GM12875 (cell line): ENCODE measurements around the gene ATP2A3.

Source experiments
- H3K4me3 ChIP-seq: one replicate; pipeline ENCODE4 v1.5.1; 2011; ENCODE audit warnings: low read depth, low read length, control low read depth
- TF ChIP-seq, protein P1 (sequence below): IDR thresholded peaks from 2 replicates; pipeline ENCODE4 v1.5.1; 2011; ENCODE audit warnings: low read depth, mild to moderate bottlenecking, control low read depth, inconsistent platforms, low read length, moderate library complexity, borderline replicate concordance; ENCODE audit not compliant: insufficient read depth

ATP2A3 gene

DNA sequence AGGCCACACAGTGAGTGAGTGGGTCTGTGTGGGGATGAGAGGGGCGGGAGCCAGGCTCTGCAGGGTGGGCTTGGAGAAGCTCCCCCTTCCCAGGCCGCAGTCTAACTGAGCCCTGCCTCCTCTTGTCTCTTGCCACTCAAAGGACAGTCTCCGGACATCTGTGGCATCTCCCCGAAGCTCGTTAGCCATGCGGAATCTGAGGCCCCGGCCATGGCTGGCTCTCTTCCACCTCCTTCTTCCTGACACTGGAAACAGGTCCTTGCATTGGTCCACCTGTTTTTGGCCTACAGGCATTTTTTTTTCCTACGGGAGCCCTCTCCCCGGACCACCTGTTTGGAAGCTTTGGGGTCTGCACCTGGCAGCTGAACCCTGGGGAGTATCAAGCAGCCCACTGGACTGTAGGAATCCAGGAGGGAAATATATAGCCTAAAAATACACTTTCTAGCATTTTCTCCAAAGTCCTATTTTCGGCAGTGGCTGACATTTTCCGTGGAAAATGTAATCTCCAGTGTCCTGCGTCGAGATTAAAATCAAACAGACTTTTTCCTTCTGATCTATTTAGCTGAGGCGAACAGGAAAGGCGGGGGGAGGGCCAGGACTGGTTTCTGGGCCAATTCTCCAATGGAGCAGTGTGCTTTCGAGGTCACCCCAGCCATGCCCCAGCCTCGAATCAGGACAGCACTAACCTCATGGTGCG is 9.1 kb downstream of the ATP2A3 start:
- no peak overlapping the region for H3K4me3 ChIP-seq
- TF ChIP-seq, protein P1, sequence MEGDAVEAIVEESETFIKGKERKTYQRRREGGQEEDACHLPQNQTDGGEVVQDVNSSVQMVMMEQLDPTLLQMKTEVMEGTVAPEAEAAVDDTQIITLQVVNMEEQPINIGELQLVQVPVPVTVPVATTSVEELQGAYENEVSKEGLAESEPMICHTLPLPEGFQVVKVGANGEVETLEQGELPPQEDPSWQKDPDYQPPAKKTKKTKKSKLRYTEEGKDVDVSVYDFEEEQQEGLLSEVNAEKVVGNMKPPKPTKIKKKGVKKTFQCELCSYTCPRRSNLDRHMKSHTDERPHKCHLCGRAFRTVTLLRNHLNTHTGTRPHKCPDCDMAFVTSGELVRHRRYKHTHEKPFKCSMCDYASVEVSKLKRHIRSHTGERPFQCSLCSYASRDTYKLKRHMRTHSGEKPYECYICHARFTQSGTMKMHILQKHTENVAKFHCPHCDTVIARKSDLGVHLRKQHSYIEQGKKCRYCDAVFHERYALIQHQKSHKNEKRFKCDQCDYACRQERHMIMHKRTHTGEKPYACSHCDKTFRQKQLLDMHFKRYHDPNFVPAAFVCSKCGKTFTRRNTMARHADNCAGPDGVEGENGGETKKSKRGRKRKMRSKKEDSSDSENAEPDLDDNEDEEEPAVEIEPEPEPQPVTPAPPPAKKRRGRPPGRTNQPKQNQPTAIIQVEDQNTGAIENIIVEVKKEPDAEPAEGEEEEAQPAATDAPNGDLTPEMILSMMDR = no peak

DNA sequence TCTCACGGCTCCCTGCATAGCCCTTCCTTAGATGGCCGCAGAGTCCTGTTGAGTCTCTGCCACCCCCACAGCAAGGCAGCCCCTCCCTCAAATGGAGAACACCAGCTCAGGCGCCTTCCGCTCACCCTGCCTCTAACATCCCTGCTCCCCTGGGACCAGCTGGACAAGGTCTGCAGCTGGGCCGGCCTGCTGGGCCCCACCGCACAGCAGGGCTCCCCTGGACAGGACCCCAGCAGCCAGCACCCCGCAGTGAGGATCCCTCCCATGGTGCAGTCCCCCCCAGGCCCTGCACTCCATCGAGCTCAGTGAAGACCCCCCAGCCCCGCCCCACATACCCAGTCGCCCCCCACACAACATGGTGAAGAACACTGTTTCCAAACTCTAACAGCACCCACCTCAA is 10.2 kb downstream of the ATP2A3 start:
- TF ChIP-seq, protein P1 = no peak
- H3K4me3 ChIP-seq = no peak overlapping the region

GRCh38 chr17:3953542-3953941 is 10.7 kb downstream of the ATP2A3 start:
- no peak overlapping the region for H3K4me3 ChIP-seq
- TF ChIP-seq, protein P1 = no peak

DNA sequence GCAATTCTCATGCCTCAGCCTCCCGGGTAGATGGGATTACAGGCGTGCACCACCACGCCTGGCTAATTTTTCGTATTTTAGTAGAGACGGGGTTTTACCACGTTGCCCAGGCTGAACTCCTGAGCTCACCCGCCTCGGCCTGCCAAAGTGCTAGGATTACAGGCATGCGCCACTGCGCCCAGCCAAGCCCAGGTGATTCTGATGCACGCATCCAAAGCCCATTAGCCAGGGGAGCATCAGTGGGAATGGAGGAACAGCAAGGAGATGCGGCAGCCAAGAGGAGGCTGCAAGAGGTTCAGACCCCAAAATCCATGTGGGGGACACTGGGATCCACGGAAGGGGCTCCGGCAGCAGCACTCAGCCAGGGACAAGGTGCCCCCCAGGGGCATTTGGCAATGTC is 12.1 kb downstream of the ATP2A3 start:
- no peak overlapping the region for H3K4me3 ChIP-seq
- TF ChIP-seq, protein P1 = no peak

DNA sequence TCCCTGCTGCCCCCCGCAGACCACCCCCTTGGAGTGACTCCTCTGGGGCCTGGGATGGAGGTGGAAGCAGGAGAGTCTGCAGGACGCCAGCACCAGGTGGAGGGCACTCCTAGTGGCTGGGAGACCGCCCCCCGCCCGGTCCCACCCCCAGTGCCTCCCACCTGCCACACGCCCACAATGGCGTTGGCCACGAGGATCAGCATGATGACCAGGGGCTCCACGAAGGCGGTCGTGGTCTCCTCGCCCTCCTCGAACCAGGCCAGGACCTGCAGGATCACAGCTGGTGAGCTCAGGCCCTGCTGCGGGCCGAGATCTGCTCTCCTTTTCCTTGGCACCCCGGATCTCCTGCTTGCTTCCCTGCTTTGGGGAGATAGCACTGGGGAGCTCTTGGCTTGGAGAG is 12.8 kb downstream of the ATP2A3 start:
- no peak overlapping the region for H3K4me3 ChIP-seq
- TF ChIP-seq, protein P1 = no peak

GRCh38 chr17:3951003-3951402 is 13.2 kb downstream of the ATP2A3 start:
- H3K4me3 ChIP-seq = no peak overlapping the region
- TF ChIP-seq, protein P1 = no peak

DNA sequence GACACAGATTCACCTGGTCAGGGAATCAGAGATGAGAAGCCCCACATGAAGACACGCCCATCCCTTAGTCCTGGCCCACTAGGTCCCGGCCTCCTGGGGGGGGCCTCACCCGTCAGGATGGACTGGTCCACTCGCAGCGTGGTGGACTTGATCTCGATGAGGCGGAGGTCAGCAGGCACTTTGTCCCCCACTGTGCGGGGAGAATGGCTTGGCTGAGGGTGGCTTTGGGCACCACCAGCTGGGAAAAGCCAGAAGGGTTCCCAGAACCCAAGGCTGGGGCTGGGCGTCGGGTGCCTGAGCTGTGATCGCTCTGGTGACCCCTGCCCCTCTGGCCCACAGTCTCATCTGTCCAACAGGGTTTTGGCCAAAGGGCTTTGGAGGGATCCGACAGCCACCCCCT is 13.7 kb downstream of the ATP2A3 start:
- TF ChIP-seq, protein P1 = no peak
- no peak overlapping the region for H3K4me3 ChIP-seq
